ENCODE measurements around the gene BLOC1S1. TPM values are rescaled to one million over a fixed set of nuclear protein-coding genes. Genes with fewer than 3 reads are reported as not detected.
"Not testable (repeated sequence)": the region's sequence is repeated elsewhere in the genome, so short reads cannot be mapped to it uniquely, and the experiment has no call there.

Gene BLOC1S1
- total and polyA plus RNA-seq, 2 experiments from 2014 or later, result 133 to 159 TPM

DNA sequence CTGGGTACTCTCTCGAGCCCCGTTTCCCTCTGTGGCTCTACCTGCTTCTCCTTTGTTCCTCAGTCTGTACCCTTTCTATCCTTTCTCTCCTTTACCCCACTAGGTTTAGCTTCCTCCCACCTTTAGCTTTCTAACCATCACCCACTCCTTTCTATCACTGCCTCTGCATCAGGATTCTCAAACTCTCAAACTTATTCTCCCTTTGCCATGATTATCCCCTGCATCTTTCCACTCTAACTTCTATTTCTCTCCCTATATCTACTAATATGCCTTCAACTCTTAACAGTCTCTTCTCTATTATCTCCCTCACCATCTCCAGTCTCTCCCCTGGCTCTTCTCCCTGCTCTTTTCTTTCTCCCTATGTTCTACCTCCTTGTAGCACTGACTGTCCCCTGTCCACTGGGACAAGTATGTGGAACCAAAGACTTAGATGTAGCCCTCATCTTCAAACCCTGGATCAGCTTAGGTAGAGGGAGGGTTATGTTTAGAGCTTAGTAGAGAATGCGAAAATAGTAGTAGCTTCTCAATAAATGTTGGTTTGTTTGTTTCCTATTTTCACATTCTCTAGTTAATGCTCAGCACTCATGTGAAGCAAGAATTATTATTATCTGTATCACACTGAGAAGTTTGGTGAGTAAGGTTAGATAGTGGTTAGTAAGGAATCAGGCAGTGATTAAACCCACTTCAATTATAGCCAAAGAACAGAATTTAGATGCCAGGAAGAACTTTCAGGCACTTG, 30.5 kb downstream of the BLOC1S1 start:
- Histone ChIP-seq H3K27ac (peak overlapping the region; percentile 92), H3K4me3 (peak overlapping the region; percentile 53)
- peak in 1 of 2 donors; percentile 38 for DNase-seq (ENCODE audit: low read depth in 1 of 2, low spot score in 1 of 2)

DNA sequence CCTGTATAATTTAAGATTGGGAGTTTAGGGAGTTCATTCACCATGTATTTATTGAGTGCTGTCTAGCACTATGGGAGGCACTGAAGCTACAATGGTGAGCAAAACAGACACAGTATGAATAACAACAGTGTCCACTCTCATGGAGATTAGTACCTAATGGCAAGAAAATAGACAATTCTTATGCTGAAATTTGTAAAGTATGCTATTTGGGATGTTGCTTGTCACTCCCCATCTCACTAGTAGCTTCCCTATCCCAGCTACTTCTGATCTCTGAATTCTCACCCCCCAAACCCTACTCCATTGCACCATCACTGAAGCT, 31.0 kb downstream of the BLOC1S1 start:
- peak overlapping the region; percentile 92 for H3K27ac ChIP-seq
- H3K4me3 ChIP-seq, result peak overlapping the region; percentile 53
- no peak for DNase-seq (ENCODE audit: low read depth in 1 of 2, low spot score in 1 of 2)
- TF ChIP-seq, protein P1, sequence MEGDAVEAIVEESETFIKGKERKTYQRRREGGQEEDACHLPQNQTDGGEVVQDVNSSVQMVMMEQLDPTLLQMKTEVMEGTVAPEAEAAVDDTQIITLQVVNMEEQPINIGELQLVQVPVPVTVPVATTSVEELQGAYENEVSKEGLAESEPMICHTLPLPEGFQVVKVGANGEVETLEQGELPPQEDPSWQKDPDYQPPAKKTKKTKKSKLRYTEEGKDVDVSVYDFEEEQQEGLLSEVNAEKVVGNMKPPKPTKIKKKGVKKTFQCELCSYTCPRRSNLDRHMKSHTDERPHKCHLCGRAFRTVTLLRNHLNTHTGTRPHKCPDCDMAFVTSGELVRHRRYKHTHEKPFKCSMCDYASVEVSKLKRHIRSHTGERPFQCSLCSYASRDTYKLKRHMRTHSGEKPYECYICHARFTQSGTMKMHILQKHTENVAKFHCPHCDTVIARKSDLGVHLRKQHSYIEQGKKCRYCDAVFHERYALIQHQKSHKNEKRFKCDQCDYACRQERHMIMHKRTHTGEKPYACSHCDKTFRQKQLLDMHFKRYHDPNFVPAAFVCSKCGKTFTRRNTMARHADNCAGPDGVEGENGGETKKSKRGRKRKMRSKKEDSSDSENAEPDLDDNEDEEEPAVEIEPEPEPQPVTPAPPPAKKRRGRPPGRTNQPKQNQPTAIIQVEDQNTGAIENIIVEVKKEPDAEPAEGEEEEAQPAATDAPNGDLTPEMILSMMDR (IDR thresholded peaks at IDR 0.05; ENCODE audit: low read depth, low read length), result no peak
- peaks cover 18% of the 10 kb centered on the region for H3K36me3 ChIP-seq
- peaks cover 25% of the 10 kb centered on the region for H3K4me1 ChIP-seq (ENCODE audit: low read depth)
- no peaks in the 10 kb centered on the region for H3K27me3 ChIP-seq
- H3K9me3 ChIP-seq (ENCODE audit: low read depth), result no peaks in the 10 kb centered on the region

More for the DNA sequence above, 30.5 kb downstream of the BLOC1S1 start:
- Histone ChIP-seq H3K4me1 (ENCODE audit: low read depth) (peaks cover 25% of the 10 kb centered on the region), H3K36me3 (peaks cover 13% of the 10 kb centered on the region), H3K9me3 (ENCODE audit: low read depth) (no peaks in the 10 kb centered on the region), H3K27me3 (no peaks in the 10 kb centered on the region)
- TF ChIP-seq, protein P1 (IDR thresholded peaks at IDR 0.05; ENCODE audit: low read depth, low read length), result no peak

DNA sequence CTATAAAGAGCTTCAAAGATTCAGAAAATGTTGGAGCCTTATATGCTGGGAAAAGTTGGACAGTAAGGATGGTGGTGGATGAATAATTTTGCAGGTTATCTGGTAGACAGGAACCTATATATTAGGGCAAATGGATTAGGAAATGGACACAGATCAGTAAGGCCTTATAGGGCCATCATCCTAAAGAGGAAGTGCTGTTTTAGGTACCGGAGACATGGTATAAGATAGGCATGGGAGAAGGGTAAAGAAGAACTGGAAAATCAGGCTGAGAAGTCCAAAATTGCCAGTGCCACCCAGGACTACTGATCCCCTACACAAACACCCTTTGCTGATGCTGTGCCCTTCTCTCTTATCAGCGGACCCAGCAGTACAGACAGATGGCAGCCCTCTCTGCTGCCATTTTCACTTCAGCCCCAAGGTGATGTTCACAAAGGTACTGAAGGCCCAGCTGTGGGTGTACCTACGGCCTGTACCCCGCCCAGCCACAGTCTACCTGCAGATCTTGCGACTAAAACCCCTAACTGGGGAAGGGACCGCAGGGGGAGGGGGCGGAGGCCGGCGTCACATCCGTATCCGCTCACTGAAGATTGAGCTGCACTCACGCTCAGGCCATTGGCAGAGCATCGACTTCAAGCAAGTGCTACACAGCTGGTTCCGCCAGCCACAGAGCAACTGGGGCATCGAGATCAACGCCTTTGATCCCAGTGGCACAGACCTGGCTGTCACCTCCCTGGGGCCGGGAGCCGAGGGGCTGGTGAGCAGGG, 32.6 kb downstream of the BLOC1S1 start:
- DNase-seq (ENCODE audit: low read depth in 1 of 2, low spot score in 1 of 2), result no peak
- H3K27ac ChIP-seq, result peak overlapping the region; percentile 92
- peaks cover 20% of the 10 kb centered on the region for H3K36me3 ChIP-seq
- TF ChIP-seq, protein P1 (IDR thresholded peaks at IDR 0.05; ENCODE audit: low read depth, low read length), result no peak
- peaks cover 22% of the 10 kb centered on the region for H3K4me1 ChIP-seq (ENCODE audit: low read depth)
- H3K27me3 ChIP-seq, result no peaks in the 10 kb centered on the region
- H3K9me3 ChIP-seq (ENCODE audit: low read depth), result no peaks in the 10 kb centered on the region
- no peak overlapping the region for H3K4me3 ChIP-seq

DNA sequence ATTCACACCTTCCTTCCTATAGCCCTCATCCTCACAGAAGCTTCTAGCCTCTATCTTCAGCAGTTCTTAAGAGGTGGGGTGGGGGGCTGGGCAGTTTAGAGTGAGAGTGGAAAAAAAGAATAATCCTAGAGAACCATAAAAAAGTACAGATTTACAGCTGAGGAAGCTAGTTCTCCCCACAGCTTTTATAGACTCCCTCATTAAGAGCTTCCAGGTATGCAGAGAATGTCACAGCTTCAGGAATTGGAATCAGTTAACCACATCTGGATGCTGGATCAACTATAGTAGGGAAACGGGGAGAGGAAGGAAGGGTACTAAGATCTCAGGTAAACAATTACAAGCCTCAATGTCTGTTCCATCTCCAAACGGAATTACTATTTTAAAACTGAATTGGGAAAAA, 39.4 kb downstream of the BLOC1S1 start:
- Histone ChIP-seq H3K27me3 (no peaks in the 10 kb centered on the region), H3K36me3 (peaks cover 40% of the 10 kb centered on the region), H3K4me3 (no peak overlapping the region), H3K9me3 (ENCODE audit: low read depth) (no peaks in the 10 kb centered on the region), H3K4me1 (ENCODE audit: low read depth) (peaks cover 14% of the 10 kb centered on the region), H3K27ac (peak overlapping the region; percentile 67)
- no peak for DNase-seq (ENCODE audit: low read depth in 1 of 2, low spot score in 1 of 2)
- TF ChIP-seq, protein P1 (IDR thresholded peaks at IDR 0.05; ENCODE audit: low read depth, low read length), result no peak

DNA sequence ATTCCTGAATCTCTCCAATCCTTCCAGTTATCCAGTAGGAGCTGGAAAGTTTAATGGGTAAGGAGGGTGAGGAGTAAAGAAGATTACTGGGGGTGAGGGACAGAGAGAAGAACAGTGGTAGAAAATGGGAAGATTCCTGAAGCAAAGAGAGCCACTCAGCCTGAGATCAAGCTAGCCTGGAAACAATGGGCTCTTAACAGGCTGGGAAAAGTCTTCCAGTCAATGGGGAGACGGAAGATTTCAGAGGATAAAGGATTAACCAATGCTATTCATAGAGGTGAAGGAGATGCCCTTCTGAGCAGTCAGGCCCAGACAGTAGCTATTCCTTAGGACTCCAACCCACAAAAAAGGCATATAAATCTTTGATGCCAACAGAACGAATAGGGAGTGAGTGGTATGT, 41.9 kb downstream of the BLOC1S1 start:
- Histone ChIP-seq H3K4me3 (no peak overlapping the region), H3K4me1 (ENCODE audit: low read depth) (peaks cover 14% of the 10 kb centered on the region), H3K27me3 (no peaks in the 10 kb centered on the region), H3K27ac (peak overlapping the region; percentile 67), H3K36me3 (peaks cover 42% of the 10 kb centered on the region), H3K9me3 (ENCODE audit: low read depth) (no peaks in the 10 kb centered on the region)
- TF ChIP-seq, protein P1 (IDR thresholded peaks at IDR 0.05; ENCODE audit: low read depth, low read length), result no peak
- no peak for DNase-seq (ENCODE audit: low read depth in 1 of 2, low spot score in 1 of 2)

DNA sequence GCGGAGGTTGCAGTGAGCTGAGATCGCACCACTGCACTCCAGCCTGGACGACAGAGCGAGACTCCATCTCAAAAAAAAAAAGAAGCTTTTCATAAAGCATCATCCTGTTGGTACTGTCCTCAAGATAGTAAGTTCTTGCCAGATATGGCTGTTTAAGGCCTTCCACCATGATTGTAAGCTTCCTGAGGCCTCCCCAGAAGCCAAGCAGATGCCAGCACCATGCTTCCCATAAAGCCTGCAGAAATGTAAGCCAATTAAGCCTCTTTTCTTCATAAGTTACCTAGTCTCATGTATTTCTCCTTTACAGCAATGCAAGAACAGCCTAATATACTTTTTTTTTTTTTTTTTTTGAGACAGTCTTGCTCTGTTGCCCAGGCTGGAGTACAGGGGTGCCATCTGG, 42.7 kb downstream of the BLOC1S1 start:
- H3K27me3 ChIP-seq; H3K9me3 ChIP-seq (ENCODE audit: low read depth); H3K4me3 ChIP-seq; DNase-seq (ENCODE audit: low read depth in 1 of 2, low spot score in 1 of 2): not testable (repeated sequence)
- peaks cover 42% of the 10 kb centered on the region for H3K36me3 ChIP-seq
- peak overlapping the region; percentile 67 for H3K27ac ChIP-seq
- peaks cover 14% of the 10 kb centered on the region for H3K4me1 ChIP-seq (ENCODE audit: low read depth)

Data from cardiac muscle cell (in vitro differentiated cells and primary cell).